HG03432 (cell line): ENCODE measurements around the gene TEX261.
A peak's percentile ranks its signal among the peaks of the same experiment; 100 is the strongest.

Experiments
- ATAC-seq: cut with Tn5 transposase; IDR thresholded peaks from one replicate; pipeline ENCODE4 v1.9.1; 2021; ENCODE audit warnings: mild to moderate bottlenecking, moderate library complexity; ENCODE audit not compliant: unreplicated experiment

The TEX261 gene

DNA sequence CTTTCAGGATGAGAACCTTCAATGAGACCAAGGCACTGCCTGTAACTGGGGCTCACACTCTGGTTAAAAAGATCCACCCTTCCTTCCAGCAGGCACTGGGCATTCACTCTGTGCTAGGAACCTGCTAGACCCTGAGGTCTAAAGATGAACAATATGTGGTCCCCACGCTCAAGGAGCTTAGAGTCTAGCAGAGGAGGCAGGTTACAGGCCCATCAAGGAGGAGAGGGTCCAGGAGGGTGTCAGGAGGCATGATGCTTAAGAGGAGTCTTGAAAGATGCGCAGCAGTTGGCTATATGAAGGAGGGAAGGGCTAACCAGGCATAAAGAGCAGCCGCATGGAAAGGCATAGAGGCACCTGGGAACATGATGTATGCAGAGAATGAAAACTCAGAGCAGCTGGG, 11.7 kb downstream of the TEX261 start:
- no peak for ATAC-seq

DNA sequence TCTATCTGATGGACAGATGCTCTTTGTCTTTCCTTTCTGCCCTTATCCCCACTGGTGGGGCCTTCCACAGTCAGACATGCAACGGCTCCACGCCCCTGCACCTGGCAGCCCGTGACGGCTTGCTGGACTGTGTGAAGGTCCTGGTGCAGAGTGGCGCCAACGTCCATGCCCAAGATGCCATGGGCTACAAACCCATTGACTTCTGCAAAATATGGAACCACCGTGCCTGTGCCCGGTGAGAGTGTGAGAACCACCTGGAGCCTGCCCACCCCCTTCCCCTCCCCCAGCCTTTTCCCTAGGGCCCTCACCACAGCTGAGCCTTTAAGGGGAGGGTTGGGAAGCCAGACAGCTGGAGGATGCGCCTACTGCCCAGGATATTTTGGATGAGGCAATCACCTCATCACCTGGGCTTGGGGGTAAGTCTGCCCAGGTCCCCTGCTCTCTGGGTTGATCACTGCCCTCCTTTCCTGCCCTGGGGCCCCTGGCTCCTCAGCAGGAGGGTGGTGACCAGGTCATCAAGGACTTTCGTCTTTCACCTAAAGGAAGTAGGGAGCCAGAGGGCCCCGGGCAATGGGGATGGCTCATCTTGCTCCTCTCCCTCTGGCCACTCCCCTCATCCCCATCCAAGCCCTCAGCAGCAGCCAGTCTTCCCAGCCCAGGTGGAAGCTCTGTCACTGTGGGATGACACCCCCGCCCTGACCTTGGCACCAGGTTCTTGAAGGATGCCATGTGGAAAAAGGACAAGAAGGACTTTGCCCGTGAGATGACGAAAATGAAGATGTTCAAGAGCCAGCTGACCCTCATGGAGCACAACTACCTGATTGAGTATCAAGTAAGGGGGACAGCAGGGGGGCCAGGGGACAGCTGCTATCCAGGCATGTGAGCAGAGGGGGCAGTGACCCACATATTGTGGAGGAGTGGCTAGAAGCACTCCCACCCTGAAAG, 12.5 kb downstream of the TEX261 start:
- ATAC-seq, result no peak

DNA sequence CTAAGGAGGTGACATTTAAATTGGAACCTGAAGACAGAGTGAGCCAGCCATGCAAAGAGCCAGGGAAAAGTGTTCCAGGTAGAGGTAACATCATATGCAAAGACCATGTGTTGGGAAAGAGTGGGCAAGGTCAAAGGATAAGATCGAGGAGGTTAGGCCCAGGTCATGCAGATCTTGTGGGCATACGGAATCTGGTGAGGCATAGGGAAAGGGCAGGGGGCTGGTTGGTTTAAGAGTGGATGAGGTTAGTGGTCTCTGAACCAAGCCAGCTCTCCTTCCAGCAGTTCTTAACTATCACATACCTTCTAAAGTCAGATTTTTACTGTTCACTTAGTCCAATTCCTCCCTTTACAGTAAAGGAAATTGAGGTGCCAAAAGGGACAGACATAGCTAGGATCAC, 13.3 kb downstream of the TEX261 start:
- ATAC-seq, result no peak

DNA sequence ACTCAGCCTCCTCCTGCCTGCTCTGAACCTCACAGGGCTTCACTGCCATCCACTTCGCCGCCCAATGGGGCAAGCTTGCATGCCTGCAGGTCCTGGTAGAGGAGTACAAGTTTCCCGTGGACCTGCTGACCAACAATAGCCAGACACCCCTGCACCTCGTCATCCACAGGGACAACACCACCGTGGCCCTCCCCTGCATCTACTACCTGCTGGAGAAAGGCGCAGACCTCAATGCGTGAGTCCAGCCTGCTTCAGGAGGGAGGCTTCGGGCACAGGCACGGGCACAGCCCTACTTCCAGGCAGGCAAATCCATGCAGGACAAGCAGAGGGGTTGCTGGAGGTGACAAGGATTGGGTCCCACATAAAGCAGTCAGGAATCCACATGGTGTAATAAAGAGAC, 15.0 kb downstream of the TEX261 start:
- ATAC-seq, result no peak

DNA sequence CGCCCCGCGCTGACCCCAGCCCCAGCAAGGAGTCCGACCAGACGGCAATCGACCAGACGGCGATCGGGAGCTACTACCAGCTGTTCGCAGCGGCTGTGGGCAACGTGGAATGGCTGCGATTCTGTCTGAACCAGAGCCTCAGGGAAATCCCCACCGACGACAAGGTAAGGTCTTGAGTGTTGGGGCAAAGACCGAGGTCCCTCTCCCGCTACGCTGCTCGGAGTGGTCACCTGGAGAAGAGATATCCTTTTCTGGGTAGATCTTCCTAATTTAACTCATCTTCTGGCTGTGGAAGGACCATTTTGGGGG, 15.5 kb downstream of the TEX261 start:
- ATAC-seq, result no peak

DNA sequence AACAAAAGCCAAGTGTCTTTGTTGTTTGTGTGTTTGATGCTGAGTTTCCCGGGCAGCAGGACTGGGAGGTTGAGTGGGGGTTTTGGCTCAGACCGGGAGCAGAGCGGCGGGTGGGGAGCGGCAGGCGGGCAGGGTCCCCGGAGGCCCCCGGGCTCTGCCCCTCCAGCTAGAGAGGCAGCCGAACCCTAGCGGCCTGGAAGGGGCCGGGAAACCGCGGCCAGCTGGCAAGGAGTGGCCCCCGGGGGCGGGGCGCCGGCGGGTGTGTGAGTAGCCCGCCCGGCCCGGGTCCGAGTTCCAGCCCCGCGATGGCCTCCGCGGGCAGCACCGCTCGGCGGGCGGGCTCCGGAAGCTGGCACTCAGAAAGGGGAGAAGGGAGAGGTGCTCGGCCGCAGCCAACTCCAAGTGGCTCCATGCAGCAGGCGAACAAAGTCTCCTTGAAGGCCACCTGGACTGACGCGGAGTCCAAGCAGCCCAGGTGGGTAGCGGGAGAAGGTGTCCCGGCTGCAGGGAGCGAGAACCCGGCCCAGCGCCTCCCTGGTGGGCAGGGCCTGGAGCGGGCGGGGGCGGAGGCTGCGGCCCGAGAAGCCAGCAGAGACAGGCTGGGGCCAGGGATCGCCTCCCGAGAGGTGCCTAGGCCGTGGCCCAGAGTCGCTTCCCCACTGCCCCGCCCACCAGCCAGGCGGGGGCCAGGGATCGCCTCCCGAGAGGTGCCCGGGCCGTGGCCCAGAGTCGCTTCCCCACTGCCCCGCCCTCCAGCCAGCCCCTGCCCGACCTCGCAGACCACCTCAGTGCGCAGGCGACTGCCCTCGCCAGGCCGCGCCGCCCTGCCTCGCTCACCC, 16.1 kb downstream of the TEX261 start, which contains the start of gene ANKRD53:
Gene ANKRD53, plus strand, starts transcription at position 290 of the 839 bp plus-strand sequence. Its CDS starts 16 bp downstream, at position 306.
- peak; percentile 40 for ATAC-seq

DNA sequence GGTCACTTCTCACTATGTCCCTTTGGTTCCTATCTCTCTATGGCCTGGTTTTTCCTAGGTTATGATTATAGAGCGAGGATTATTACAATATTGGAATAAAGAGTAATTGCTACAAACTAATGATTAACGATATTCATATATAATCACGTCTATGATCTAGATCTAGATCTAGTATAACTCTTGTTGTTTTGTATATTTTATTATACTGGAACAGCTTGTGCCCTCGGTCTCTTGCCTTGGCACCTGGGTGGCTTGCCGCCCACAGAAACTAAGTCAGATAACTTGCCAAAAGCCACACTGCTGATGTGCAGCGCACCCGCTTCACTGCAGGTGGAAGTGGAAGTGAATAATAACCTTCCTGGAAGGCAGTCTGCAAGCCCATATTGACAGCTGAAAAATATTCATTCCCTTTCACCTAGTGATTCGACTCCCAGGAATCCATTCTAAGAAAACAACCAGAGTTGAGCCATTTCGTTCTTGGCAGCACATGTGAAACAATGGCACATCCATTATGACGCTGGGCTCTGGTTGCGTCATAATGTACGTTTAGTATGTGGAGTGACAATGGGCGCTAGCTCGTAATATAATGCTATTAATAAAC, 17.0 kb downstream of the TEX261 start:
- no peak for ATAC-seq

DNA sequence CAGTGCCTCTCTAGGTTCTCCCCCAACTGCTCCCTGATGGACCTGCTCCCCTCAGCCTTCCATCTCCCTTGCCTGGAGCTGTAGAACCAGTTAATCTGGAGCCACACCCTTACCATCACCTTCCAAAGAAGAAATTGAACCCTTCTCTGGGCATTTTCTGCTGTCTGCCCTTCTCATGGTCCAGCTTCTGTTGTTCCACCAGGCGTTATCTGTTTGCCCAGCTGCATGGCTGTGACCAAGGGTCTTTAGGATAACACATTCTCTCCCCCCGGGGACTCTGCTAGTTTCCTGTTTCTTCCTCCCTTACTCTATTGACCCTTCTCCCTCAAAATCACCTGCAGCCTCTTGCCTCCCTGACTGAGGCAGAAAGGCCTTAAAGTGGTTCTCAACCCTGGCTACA, 19.4 kb downstream of the TEX261 start:
- no peak for ATAC-seq

DNA sequence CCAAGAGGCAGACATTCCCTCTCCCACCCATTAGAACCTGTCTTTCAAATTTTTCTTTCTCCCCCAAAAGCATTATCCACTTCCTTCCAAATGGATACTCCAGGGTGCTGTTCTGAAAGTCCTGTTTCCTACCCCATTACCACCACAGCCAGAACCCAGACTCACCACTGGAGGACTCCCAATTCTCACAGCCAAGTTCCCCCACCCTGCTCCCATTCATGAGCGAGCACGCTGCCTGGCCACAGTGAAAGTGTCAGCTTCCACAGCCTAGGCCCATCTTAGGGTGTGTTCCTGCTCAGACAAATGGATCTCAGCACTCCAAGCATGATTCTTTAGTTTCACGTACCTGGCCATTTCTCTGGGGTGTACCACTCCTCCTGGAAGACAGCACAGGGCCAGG, 20.1 kb downstream of the TEX261 start:
- ATAC-seq, result no peak

DNA sequence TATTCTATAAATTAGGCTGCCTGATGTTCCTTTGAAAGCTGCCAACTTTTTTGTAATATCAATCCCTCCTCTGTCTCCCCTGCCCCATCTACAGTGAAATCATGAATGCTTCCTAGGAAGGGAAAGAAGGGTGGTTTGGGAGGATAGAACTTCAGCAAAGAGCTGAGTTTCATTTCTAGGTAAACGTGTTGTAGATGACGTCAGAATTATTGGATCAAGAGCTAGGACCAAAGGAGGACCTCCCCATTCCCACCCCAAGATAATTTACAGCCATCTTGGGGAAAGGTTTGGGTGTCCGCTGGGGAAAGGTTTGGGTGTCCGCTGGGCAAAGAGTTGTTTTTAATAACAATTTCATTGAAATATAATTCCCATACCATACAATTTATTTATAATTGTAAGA, 27.5 kb downstream of the TEX261 start:
- no peak for ATAC-seq

DNA sequence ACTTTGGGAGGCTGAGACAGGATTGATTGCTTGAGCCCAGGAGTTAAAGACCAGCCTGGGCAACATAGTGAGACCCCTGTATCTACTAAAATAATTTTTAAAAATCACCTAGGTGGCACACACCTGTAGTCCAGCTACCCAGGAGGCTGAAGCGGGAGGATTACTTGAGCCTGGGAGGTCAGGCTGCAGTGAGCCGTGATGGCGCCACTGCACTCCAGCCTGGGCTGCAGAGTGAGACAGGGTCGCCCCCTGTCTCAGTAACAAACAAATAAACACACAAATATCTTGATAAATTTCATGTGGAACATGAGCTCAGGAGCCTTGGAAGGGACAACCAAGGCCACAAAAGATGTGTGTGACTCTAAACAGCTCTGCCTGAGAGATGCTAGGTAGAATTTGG, 28.0 kb downstream of the TEX261 start:
- ATAC-seq, result no peak

DNA sequence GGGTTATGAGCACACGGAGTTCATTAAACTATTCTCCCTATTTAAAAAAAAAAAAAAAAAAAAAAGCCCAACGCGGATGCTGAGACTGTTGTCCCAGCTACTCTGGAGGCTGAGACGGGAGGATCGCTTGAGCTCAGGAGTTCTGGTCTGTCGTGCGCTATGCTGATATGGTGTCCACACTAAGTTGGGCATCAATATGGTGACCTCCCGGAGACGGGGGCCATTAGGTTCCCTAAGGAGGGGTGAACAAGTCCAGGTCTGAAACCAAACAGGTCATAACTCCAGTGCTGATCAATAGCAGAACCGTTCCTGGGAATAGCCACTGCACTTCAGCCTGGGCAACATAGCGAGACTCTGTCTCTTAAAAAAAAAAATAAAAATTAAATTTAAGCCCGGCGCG, 29.2 kb downstream of the TEX261 start:
- no peak for ATAC-seq

DNA sequence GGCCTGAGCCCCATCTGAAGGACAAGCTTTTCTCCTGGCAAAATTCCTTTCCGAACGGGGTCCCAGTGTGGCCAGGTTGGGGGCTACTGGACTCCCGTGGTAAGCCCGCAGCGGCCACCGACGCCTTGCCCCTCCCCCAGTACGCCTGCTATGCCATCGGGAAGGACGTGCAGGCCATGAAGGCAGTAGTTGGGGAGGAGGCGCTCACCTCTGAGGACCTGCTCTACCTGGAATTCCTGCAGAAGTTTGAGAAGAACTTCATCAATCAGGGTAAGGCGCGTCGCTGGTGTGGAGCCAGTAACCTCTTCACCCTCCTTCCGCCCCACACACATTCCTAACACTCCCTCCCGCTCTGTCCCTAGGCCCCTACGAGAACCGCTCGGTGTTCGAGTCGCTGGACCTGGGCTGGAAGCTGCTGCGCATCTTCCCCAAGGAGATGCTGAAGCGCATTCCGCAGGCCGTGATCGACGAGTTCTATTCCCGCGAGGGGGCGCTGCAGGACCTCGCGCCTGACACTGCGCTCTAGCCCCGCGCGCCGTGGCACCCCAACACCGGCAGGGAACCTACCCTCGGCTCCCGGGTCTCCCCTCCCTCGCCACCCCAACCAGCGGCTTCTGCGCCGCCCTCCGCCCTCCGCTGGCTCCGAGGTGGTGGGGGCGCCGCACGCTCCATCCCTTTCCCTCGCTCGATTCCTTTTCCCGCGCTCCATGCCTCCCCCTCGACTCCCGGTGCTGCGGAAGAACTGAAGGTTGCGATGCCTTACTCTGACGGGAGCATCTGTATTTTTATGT, 29.9 kb downstream of the TEX261 start:
- ATAC-seq, result peak; percentile 92

DNA sequence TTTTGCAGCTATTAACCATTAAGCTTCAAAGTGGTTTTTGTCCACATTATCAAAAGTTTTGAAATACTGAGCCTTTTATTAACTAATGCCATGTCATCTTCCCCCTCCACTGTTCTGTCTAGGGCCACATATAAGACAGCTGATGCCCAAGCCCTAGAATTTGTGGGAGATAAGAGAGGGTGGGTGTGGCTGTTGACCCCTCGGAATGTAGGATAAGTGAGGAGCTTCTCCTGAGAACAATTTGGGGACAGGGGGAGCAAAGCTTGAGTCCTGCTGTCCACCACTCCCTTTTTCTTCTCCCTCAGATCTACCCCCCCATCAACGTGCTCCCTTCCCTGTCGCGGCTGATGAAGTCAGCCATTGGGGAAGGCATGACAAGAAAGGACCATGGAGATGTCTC, 30.5 kb downstream of the TEX261 start:
- ATAC-seq, result no peak

DNA sequence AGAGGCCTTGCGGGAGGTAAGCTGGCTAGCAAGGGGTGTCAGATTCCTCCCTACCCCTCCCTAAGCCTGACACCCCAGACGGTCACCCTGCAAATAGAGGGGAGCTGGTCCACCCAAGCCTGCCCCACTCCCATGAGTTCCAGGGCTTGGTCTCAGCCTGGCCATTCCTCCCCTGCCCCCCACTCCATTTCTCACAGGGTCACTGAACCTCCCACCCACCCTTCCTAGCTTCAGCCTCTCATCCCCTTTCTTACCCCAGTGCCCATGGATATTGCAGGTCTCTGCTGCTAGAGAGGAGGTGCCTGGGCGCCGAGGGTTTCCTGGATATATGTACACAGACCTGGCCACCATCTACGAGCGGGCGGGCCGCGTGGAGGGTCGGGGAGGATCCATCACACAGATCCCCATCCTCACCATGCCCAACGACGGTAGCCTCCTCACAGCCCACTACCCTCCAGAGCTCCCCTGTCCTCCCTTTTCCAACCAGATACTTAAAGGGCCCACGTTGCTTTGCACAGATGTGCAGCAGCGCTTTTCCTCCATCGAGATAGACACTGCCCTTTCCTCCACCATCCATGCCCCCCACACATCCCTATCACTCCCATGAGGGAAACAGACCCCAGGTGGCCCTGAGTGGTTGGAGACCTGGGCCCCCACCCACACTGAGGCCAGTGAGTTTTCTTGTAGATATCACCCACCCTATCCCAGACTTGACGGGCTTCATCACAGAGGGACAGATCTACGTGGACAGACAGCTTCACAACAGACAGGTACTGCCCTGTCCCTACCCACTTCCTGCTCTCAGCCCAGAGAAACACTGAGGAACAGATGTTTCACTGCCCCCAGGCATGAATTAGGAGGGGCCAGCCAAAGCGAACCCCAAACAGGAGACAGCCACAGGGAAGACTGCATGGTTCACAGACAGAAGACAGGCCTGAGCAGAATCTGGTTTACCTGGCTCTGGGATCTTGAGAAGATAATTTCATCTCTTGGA, 31.5 kb downstream of the TEX261 start:
- ATAC-seq, result no peak

DNA sequence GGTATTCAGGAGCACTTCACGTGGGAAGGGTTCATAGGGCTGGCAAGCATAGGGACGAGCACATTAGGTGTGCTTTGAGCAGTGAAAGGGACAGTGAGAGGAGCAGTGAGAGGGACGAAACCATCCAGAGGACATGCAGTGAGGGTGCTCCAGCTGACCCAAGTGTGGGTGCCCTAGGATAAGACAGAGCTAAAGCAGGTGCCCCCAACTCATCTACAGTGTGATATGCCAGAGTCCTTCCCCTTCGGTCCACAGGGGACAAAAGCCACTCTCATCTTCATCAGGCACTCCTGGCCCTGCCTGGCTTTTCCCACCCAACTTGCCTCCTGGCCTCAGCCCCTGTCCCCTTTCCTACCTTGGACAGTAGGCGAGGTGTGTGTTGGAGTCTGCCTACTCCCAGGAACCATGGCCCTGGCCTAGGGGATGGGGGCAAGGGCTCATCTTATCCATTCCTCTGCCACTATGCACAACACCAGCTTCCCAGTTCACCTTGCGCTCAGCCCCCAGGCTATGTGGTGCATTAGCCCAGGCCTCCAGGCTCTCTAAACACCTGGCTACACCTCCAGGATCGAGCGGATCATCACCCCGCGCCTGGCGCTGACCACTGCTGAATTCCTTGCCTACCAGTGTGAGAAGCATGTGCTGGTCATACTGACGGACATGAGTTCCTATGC, 32.3 kb downstream of the TEX261 start:
- no peak for ATAC-seq

DNA sequence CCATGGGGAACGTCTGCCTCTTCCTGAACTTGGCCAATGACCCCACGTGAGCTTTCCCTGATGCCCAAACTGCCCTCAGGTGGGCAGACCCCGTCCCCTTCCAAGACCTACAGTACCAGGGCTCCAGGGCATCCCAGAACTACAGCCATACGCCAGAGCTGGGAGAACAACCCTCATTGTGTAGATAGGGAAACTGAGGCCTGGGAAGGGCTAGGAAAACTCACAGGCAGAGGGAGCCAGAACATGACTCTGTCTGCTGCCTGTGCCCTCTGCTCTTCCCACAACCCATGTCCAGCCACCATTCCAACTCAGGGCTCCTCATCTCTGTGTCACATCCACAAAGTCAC, 33.1 kb downstream of the TEX261 start:
- ATAC-seq, result no peak

DNA sequence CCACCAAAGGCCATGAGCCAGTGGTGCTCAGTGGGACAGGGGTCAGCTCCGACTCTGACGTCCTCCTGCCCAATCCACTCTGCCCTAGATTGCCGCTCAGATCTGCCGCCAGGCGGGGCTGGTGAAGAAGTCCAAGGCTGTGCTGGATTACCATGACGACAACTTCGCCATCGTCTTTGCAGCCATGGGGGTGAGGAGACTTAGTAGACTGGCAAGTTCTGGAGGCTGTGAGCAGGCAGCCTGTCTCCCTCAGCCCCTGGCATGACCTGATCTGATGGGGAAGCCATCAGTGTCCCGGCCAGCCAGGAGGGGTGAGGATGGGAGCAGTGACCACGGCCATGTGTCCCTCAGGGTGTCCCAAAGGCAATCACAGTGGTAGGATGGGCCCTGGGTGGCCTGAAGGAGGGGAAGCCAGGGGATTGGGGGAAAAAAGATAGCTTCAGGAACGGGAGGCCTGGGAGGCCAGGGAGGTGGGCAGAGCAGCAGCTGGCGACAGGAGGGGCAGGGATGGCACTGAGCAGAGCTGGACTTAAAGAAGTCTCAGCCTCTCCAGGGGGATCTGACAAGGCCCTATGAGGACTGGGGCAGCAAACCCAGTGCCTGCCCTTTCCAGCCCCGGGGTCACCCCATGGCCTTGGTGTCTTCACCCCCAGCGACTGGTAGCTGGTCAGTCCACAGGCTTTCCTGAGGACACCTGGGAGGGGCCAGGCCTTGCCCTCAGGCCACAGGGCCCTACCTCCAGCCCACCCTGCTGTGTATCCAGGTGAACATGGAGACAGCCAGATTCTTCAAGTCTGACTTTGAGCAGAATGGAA, 33.6 kb downstream of the TEX261 start:
- no peak for ATAC-seq
